Esophagus squamous epithelium (tissue), 4 donors: ENCODE measurements around the gene MAPKAP1.

ENCODE experiments used
- POLR2A ChIP-seq, 4 donors: fragments of 450-650 bp; IDR thresholded peaks; one replicate each; pipeline ENCODE4 v1.6.1; 2017; ENCODE audit warnings: antibody characterized with exemption in 4 of 4, mild to moderate bottlenecking in 4 of 4, moderate library complexity in 3 of 4
- TF ChIP-seq, protein P1 (sequence below), 6 experiments: fragments of 450-650 bp in 4 of 6; fragments of 200-600 bp in 2 of 6; sonication (generic) in 2 of 6; IDR thresholded peaks; one replicate each; pipeline ENCODE4 v1.5.1; 2016 to 2019; ENCODE audit warnings: antibody characterized with exemption in 6 of 6, mild to moderate bottlenecking in 4 of 6, moderate library complexity in 4 of 6

GRCh38 chr9:125421166-125421565 lies 285.8 kb downstream of the MAPKAP1 start:
- TF ChIP-seq, protein P1, sequence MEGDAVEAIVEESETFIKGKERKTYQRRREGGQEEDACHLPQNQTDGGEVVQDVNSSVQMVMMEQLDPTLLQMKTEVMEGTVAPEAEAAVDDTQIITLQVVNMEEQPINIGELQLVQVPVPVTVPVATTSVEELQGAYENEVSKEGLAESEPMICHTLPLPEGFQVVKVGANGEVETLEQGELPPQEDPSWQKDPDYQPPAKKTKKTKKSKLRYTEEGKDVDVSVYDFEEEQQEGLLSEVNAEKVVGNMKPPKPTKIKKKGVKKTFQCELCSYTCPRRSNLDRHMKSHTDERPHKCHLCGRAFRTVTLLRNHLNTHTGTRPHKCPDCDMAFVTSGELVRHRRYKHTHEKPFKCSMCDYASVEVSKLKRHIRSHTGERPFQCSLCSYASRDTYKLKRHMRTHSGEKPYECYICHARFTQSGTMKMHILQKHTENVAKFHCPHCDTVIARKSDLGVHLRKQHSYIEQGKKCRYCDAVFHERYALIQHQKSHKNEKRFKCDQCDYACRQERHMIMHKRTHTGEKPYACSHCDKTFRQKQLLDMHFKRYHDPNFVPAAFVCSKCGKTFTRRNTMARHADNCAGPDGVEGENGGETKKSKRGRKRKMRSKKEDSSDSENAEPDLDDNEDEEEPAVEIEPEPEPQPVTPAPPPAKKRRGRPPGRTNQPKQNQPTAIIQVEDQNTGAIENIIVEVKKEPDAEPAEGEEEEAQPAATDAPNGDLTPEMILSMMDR (IDR thresholded peaks at IDR 0.05), result no peak
- no peak for TF ChIP-seq POLR2A (IDR thresholded peaks at IDR 0.05)
